ENCODE results near the gene USP6. TPM values are rescaled to one million over a fixed set of nuclear protein-coding genes. Genes with fewer than 3 reads are reported as not detected.

The USP6 gene
- total and polyA plus RNA-seq, 7 experiments from 2014 or later = 0.05 to 0.19 (median 0.11) TPM; not detected in 2

DNA sequence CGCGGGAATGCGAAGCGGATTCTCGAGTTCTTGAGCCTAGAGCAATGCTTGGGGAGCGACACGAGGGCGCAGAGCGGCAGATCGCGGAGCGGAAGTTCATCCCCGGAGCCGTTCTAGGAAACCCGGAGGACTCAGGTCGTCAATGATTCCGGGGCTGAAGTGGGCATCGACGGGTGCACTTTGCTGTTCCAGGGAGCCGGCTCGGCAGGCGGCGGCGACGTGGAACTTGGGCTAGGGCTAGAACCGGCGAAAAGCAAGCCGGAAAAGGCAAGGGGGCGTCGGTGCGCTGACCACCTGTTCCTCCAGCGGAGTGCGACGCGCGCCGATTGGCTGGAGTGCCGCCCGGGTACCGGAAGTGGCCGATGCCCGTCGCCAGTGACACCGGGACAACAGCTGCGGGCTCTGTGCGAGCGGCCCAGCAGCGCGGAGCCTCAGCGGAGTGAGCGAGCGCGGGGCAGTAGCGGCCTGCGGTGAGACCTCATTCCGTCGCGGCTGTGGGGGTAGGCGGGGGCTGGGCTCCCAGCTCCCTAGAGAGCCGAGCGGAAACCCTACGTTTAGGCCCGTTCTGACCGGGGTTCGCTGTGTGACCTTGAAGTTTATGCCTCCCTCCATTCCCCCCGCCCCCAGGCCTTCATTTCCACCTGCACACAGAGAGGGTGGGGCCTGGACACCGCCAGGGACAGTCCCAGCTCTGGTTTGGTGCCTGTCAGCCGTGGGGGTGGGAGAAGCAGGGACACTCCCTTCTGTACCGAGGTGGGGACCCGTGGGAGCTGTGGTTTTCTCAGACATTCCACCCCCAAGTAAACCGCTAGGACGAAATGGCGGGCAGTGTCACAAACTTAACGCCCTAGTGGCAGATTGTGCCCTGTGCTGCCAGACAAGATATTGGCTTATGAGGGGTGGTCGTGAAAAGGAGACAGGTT lies 37.5 kb upstream of the USP6 start, which contains the start of gene ZFP3:
ZFP3 (plus strand) TSS at position 362 of the 923 bp plus-strand sequence. CDS start 13,038 bp downstream, outside the sequence.
- H3K4me3 Mint-ChIP-seq = peak within 1 kb of the TSS; percentile 89 to 98 (median 95)
- peak; percentile 85 for ATAC-seq
- no peaks in the 10 kb centered on the region for H3K9me3 ChIP-seq (ENCODE audit: control insufficient read depth in 2 of 3, low read length in 3 of 3)
- ChIA-PET POLR2A (interaction anchor here (0.6 to 1.7 kb wide), 13 partner anchors 19 to 376 kb away, joined by 3 to 7 read pairs (median 3); partner anchors contain the start of genes CAMTA2, PFN1, SPAG7 and ZNF232), CTCF (interaction anchor here (0.6 to 1.0 kb wide), 2 partner anchors 17 to 308 kb away, joined by 3 to 6 read pairs; no protein-coding TSS in a partner anchor)
- H3K27me3 Mint-ChIP-seq = peaks cover 0 to 2% (median 0%) of the 10 kb centered on the region in 5 donors
- H3K4me1 Mint-ChIP-seq = peaks cover 12 to 41% (median 35%) of the 10 kb centered on the region in 7 donors
- peaks cover 5 to 34% (median 15%) of the 10 kb centered on the region in 5 donors for H3K36me3 Mint-ChIP-seq
- intact Hi-C loops (cut with micrococcal nuclease) = loop anchor here (1.0 to 10.0 kb wide), 4 partner anchors 24 to 524 kb away; partner anchors contain the start of genes MYBBP1A (in 1 of the 2), ZNF232 (in 1 of the 2) and ZNF594 (in 1 of the 2)
- H3K4me3 ChIP-seq (ENCODE audit: low read length) = peak within 1 kb of the TSS; percentile 81
- H3K4me1 ChIP-seq (ENCODE audit: control insufficient read depth in 2 of 2, insufficient read depth in 2 of 2, low read length in 2 of 2) = peaks cover 13 to 15% of the 10 kb centered on the region in 2 donors
- peak within 1 kb of the TSS; percentile 81 for H3K27ac ChIP-seq (ENCODE audit: low read depth, low read length)
- peaks cover 0 to 17% (median 4%) of the 10 kb centered on the region in 11 donors for H3K9me3 Mint-ChIP-seq
- H3K36me3 ChIP-seq (ENCODE audit: control insufficient read depth in 2 of 3, insufficient read depth in 3 of 3, low read length in 3 of 3) = peaks cover 0 to 16% (median 0%) of the 10 kb centered on the region in 3 experiments
- H3K27me3 ChIP-seq (ENCODE audit: control insufficient read depth in 2 of 2, insufficient read depth in 2 of 2, low read length in 2 of 2) = no peaks in the 10 kb centered on the region
- DNase-seq = peak; percentile 47 to 77 (median 67)
- peak within 1 kb of the TSS; percentile 87 to 96 (median 94) for H3K27ac Mint-ChIP-seq

DNA sequence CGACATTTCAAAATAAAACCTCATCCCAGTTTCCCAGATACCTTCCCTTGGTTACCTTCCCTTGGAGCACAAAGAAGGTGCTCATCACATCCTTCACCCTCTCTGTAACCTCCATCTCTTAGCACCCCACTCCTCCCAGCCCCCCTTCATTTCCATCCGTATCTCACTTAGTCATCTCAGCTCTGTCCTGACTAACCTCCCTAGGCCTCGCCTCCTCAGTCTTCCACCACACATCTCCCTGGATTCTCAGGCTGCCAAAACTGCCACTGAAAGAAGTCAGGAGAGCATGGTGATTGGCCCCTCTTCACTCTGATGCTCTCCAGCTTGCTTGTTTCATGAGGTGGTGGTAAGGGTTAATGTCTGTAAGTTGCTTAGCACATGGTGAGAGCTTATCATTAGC lies 35.2 kb upstream of the USP6 start:
- ATAC-seq (no peak), DNase-seq (no peak)
- Histone ChIP-seq H3K36me3 (ENCODE audit: control insufficient read depth in 2 of 3, insufficient read depth in 3 of 3, low read length in 3 of 3) (peaks cover 0 to 19% (median 0%) of the 10 kb centered on the region in 3 experiments), H3K4me3 (ENCODE audit: low read length) (no peak overlapping the region), H3K27ac (ENCODE audit: low read depth, low read length) (no peak overlapping the region), H3K4me1 (ENCODE audit: control insufficient read depth in 2 of 2, insufficient read depth in 2 of 2, low read length in 2 of 2) (peaks cover 13 to 15% of the 10 kb centered on the region in 2 donors), H3K27me3 (ENCODE audit: control insufficient read depth in 2 of 2, insufficient read depth in 2 of 2, low read length in 2 of 2) (no peaks in the 10 kb centered on the region), H3K9me3 (ENCODE audit: control insufficient read depth in 2 of 3, low read length in 3 of 3) (peaks cover 0 to 2% (median 0%) of the 10 kb centered on the region in 3 experiments)
- intact Hi-C loops (cut with micrococcal nuclease) = no loop called here
- Mint-ChIP-seq H3K9me3 (peaks cover 4 to 26% (median 15%) of the 10 kb centered on the region in 11 donors), H3K36me3 (peaks cover 11 to 48% (median 32%) of the 10 kb centered on the region in 5 donors), H3K27me3 (no peaks in the 10 kb centered on the region), H3K4me1 (peaks cover 12 to 46% (median 35%) of the 10 kb centered on the region in 7 donors), H3K4me3 (peak overlapping the region in 4 of 10 donors; percentile 2 to 70 (median 48)), H3K27ac (peak overlapping the region in 2 of 9 donors; percentile 70 to 87)
- POLR2A ChIA-PET = interaction anchor here (0.6 to 0.9 kb wide), 3 partner anchors 132 to 202 kb away, joined by 3 read pairs; no protein-coding TSS in a partner anchor
- CTCF ChIA-PET = interaction anchor here (0.6 kb wide), 1 partner anchor 13 kb away, joined by 3 read pairs; no protein-coding TSS in a partner anchor

DNA sequence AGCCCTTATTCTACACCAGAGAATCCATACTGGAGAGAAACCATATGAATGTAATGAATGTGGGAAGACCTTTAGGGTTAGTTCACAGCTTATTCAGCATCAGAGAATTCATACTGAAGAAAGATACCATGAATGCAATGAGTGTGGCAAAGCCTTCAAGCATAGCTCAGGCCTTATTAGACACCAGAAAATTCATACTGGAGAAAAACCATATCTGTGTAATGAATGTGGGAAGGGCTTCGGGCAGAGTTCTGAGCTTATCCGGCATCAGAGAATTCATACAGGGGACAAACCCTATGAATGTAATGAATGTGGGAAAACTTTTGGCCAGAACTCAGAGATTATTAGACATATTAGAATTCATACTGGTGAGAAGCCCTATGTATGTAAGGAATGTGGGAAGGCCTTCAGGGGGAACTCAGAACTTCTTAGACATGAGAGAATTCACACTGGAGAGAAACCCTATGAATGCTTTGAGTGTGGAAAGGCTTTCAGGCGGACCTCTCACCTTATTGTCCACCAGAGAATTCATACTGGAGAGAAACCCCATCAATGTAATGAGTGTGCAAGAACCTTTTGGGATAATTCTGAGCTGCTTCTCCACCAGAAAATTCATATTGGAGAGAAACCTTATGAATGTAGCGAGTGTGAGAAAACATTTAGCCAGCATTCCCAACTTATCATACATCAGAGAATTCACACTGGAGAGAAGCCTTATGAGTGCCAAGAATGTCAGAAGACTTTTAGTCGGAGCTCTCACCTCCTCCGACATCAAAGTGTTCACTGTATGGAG lies 23.4 kb upstream of the USP6 start:
- Mint-ChIP-seq H3K4me1 (peaks cover 5 to 16% (median 12%) of the 10 kb centered on the region in 7 donors), H3K4me3 (no peak overlapping the region), H3K27ac (no peak overlapping the region), H3K36me3 (peaks cover 43 to 70% (median 65%) of the 10 kb centered on the region in 5 donors), H3K27me3 (peaks cover 0 to 17% (median 0%) of the 10 kb centered on the region in 5 donors), H3K9me3 (peaks cover 22 to 100% (median 71%) of the 10 kb centered on the region in 11 donors)
- DNase-seq (no peak), ATAC-seq (no peak)
- Histone ChIP-seq H3K36me3 (ENCODE audit: control insufficient read depth in 2 of 3, insufficient read depth in 3 of 3, low read length in 3 of 3) (peaks cover 8 to 52% (median 27%) of the 10 kb centered on the region in 3 experiments), H3K27me3 (ENCODE audit: control insufficient read depth in 2 of 2, insufficient read depth in 2 of 2, low read length in 2 of 2) (no peaks in the 10 kb centered on the region), H3K4me3 (ENCODE audit: low read length) (no peak overlapping the region), H3K4me1 (ENCODE audit: control insufficient read depth in 2 of 2, insufficient read depth in 2 of 2, low read length in 2 of 2) (no peaks in the 10 kb centered on the region), H3K27ac (ENCODE audit: low read depth, low read length) (no peak overlapping the region), H3K9me3 (ENCODE audit: control insufficient read depth in 2 of 3, low read length in 3 of 3) (peaks cover 24 to 96% (median 52%) of the 10 kb centered on the region in 3 experiments)
- intact Hi-C loops (cut with micrococcal nuclease) = no loop called here
- ChIA-PET POLR2A (interaction anchor here (0.5 to 1.1 kb wide), 2 partner anchors 19 to 672 kb away, joined by 3 read pairs; partner anchors contain the start of gene ZNF232), CTCF (interaction anchor here (0.6 kb wide), 2 partner anchors 19 to 351 kb away, joined by 4 to 5 read pairs; no protein-coding TSS in a partner anchor)

DNA sequence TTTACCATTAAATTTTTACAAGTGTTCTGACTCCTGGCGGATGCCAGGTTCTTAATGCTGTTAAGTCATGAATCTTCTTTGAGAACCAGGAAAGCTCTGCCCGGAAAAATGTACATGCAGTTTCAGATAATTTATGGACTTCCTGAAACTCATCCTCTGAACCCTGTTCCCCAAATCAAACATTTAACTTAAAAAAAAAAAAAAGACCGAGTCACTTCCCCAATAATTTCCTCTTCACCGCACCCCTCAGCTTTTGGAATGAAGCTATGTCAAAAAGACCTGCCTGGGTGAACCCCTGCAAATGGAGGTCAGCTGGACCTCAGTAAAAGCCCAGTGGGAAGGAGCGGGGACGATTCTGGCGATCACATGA lies 19.1 kb upstream of the USP6 start:
- peak overlapping the region in 9 of 10 donors; percentile 87 to 92 (median 89) for H3K4me3 Mint-ChIP-seq
- Histone ChIP-seq H3K27me3 (ENCODE audit: control insufficient read depth in 2 of 2, insufficient read depth in 2 of 2, low read length in 2 of 2) (no peaks in the 10 kb centered on the region), H3K9me3 (ENCODE audit: control insufficient read depth in 2 of 3, low read length in 3 of 3) (peaks cover 17 to 56% (median 28%) of the 10 kb centered on the region in 3 experiments), H3K36me3 (ENCODE audit: control insufficient read depth in 2 of 3, insufficient read depth in 3 of 3, low read length in 3 of 3) (peaks cover 0 to 11% (median 7%) of the 10 kb centered on the region in 3 experiments), H3K4me3 (ENCODE audit: low read length) (peak overlapping the region; percentile 59), H3K27ac (ENCODE audit: low read depth, low read length) (no peak overlapping the region), H3K4me1 (ENCODE audit: control insufficient read depth in 2 of 2, insufficient read depth in 2 of 2, low read length in 2 of 2) (no peaks in the 10 kb centered on the region)
- intact Hi-C loops (cut with micrococcal nuclease) = loop anchor here in 1 of 2 donors (1.0 kb wide), 1 partner anchor 15 kb away; the partner anchor contains the start of gene ZNF232
- peaks cover 18 to 37% (median 25%) of the 10 kb centered on the region in 5 donors for H3K36me3 Mint-ChIP-seq
- peak overlapping the region in 2 of 9 donors; percentile 25 to 59 for H3K27ac Mint-ChIP-seq
- peaks cover 6 to 16% (median 12%) of the 10 kb centered on the region in 7 donors for H3K4me1 Mint-ChIP-seq
- POLR2A ChIA-PET = interaction anchor here (0.9 to 1.8 kb wide), 2 partner anchors 15 to 18 kb away, joined by 3 to 8 read pairs; partner anchors contain the start of genes ZFP3 and ZNF232
- no peak for DNase-seq
- CTCF ChIA-PET = no interaction called here
- peaks cover 10 to 64% (median 48%) of the 10 kb centered on the region in 11 donors for H3K9me3 Mint-ChIP-seq
- peaks cover 0 to 20% (median 0%) of the 10 kb centered on the region in 5 donors for H3K27me3 Mint-ChIP-seq
- ATAC-seq = no peak

DNA sequence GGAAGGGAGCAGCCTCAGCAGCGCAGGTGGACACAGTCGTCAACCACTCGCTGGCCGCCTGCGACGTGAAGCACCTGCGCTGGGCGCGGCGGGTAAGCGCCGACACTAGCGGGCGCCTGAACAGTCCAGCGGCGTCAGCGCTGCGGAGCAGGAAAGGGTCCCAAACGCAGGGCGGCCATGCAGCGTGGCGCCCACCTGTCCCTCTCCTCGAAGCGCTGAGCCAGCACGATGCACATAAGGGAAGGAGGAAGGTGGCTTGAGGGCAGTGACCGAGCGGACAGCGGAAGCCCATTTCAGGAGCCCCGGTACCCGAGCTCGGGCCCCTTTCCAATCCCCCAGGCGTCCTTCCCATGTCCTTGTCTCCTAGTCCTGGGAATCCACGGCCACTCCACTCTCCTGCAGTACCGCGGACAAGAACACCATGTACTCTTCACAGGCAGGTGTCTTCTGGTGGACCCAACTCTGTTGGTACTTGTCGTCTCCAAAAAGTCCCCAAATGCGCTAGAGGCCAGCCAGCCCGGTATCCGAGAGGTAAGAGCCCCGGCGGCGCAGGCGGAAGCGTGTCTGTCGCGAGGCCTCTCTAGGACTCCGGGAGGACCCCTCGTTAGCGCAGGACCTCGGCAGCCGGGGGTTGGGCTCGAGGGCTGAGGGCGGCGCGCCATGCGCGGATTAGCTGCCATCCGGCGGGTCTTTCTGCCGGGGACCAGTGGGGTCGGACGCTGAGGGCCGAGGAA lies 18.6 kb upstream of the USP6 start:
- peaks cover 0 to 20% (median 0%) of the 10 kb centered on the region in 5 donors for H3K27me3 Mint-ChIP-seq
- no peak overlapping the region for H3K27ac ChIP-seq (ENCODE audit: low read depth, low read length)
- H3K27ac Mint-ChIP-seq = peak overlapping the region in 4 of 9 donors; percentile 25 to 59 (median 48)
- POLR2A ChIA-PET = interaction anchor here (0.9 to 1.8 kb wide), 2 partner anchors 14 to 19 kb away, joined by 3 to 8 read pairs; partner anchors contain the start of genes ZFP3 and ZNF232
- H3K4me1 ChIP-seq (ENCODE audit: control insufficient read depth in 2 of 2, insufficient read depth in 2 of 2, low read length in 2 of 2) = no peaks in the 10 kb centered on the region
- peaks cover 6 to 16% (median 12%) of the 10 kb centered on the region in 7 donors for H3K4me1 Mint-ChIP-seq
- H3K36me3 ChIP-seq (ENCODE audit: control insufficient read depth in 2 of 3, insufficient read depth in 3 of 3, low read length in 3 of 3) = peaks cover 0 to 6% (median 2%) of the 10 kb centered on the region in 3 experiments
- H3K36me3 Mint-ChIP-seq = peaks cover 15 to 32% (median 20%) of the 10 kb centered on the region in 5 donors
- intact Hi-C loops (cut with micrococcal nuclease) = loop anchor here in 1 of 2 donors (1.0 kb wide), 1 partner anchor 14 kb away; the partner anchor contains the start of gene ZNF232
- H3K4me3 ChIP-seq (ENCODE audit: low read length) = peak overlapping the region; percentile 59
- H3K4me3 Mint-ChIP-seq = peak overlapping the region; percentile 28 to 92 (median 89)
- peak; percentile 87 for ATAC-seq
- peak in 7 of 9 donors; percentile 29 to 58 (median 48) for DNase-seq
- CTCF ChIA-PET = no interaction called here
- no peaks in the 10 kb centered on the region for H3K27me3 ChIP-seq (ENCODE audit: control insufficient read depth in 2 of 2, insufficient read depth in 2 of 2, low read length in 2 of 2)
- peaks cover 12 to 51% (median 23%) of the 10 kb centered on the region in 3 experiments for H3K9me3 ChIP-seq (ENCODE audit: control insufficient read depth in 2 of 3, low read length in 3 of 3)
- H3K9me3 Mint-ChIP-seq = peaks cover 10 to 58% (median 43%) of the 10 kb centered on the region in 11 donors
